GM12878 (cell line): Measurements from ENCODE around the gene SLC12A9. TPM values are rescaled to one million over a fixed set of nuclear protein-coding genes. Genes with fewer than 3 reads are reported as not detected.

Experiments
- ATAC-seq: fragments of 200-7000 bp; cut with Tn5 transposase; 3 replicates; pipeline ENCODE4 v1.9.1; 2020; ENCODE audit warnings: mild to moderate bottlenecking, moderate library complexity
- BruUV-seq: library from RNA; stranded (reverse); fragments of 400-500 nt; replicated peaks from 2 replicates; lab custom pipeline; 2021; lab: Mats Ljungman, UMichigan
- CTCF ChIA-PET: fragments of 300-600 bp; sonication (Branson Sonifier 250); formaldehyde crosslinking; extraction: SDS; loops from one replicate; lab custom pipeline; 2021; ENCODE audit warnings: inconsistent platforms; lab: Yijun Ruan, JAX
- POLR2A ChIA-PET: fragments of 350-600 bp; formaldehyde crosslinking; extraction: SDS; loops from one replicate; lab custom pipeline; 2021; ENCODE audit warnings: inconsistent platforms; lab: Charles Lee
- RAD21 ChIA-PET: fragments of 300-600 bp; sonication (Branson Sonifier 250); formaldehyde crosslinking; loops from one replicate; lab custom pipeline; 2023; ENCODE audit warnings: antibody characterized with exemption; ENCODE audit not compliant: unreplicated experiment; lab: Charles Lee
- SMC1A ChIA-PET: fragments of 300-600 bp; sonication (Branson Sonifier 250); formaldehyde crosslinking; loops from one replicate; lab custom pipeline; 2023; ENCODE audit not compliant: unreplicated experiment, uncharacterized antibody; lab: Charles Lee
- DNase-seq: peaks from one replicate; pipeline ENCODE4 v3.0.0-alpha.2; 2011; ENCODE audit warnings: low read depth, low spot score
- FAIRE-seq: peaks from 3 replicates; lab custom pipeline; 2011; peaks lifted over from hg19 to GRCh38; lab: Jason Lieb, UNC
- H2AFZ ChIP-seq: 2 replicates; pipeline ENCODE4 v1.6.0; 2011; ENCODE audit warnings: low read depth, low read length, control low read depth; ENCODE audit not compliant: control insufficient read depth
- H3K27ac ChIP-seq: 2 replicates; pipeline ENCODE4 v1.5.1; 2011; ENCODE audit warnings: control low read depth; ENCODE audit not compliant: control insufficient read depth, insufficient read depth
- H3K27me3 ChIP-seq, 2 experiments: replicated peaks in 1 of 2; 2 replicates each; pipeline versions ENCODE4 v1.6.0 to v1.6.1; 2011; ENCODE audit warnings: low read length in 1 of 2; ENCODE audit not compliant: control insufficient read depth in 2 of 2, insufficient read depth in 2 of 2
- H3K36me3 ChIP-seq, 2 experiments: 2 replicates each; pipeline ENCODE4 v1.5.1; 2011; ENCODE audit warnings: low read length in 1 of 2; ENCODE audit not compliant: control insufficient read depth in 2 of 2, insufficient read depth in 2 of 2
- H3K4me1 ChIP-seq: 2 replicates; pipeline ENCODE4 v1.6.1; 2011; ENCODE audit warnings: mild to moderate bottlenecking, low read length, moderate library complexity, mixed read lengths; ENCODE audit not compliant: control insufficient read depth, insufficient read depth
- H3K4me2 ChIP-seq: 2 replicates; pipeline ENCODE4 v1.6.0; 2011; ENCODE audit warnings: control low read depth; ENCODE audit not compliant: control insufficient read depth, insufficient read depth
- H3K4me3 ChIP-seq: fragments of 200-600 bp; sonication (generic); 2 replicates; pipeline ENCODE4 v1.5.1; 2016
- H3K79me2 ChIP-seq: 2 replicates; pipeline ENCODE4 v1.6.0; 2011; ENCODE audit warnings: low read length; ENCODE audit not compliant: control insufficient read depth, insufficient read depth
- H3K9ac ChIP-seq: 2 replicates; pipeline ENCODE4 v1.8.0; 2011; ENCODE audit warnings: low read length, control low read depth, mixed read lengths; ENCODE audit not compliant: control insufficient read depth, insufficient read depth
- H3K9me3 ChIP-seq: replicated peaks from 3 replicates; pipeline ENCODE4 v1.5.1; 2011; ENCODE audit warnings: mild to moderate bottlenecking, low read length; ENCODE audit not compliant: control insufficient read depth, insufficient read depth
- H4K20me1 ChIP-seq: 2 replicates; pipeline ENCODE4 v1.6.0; 2011; ENCODE audit not compliant: control insufficient read depth, insufficient read depth
- BRCA1 ChIP-seq: IDR thresholded peaks from 2 replicates; pipeline ENCODE4 v1.6.1; 2011; ENCODE audit warnings: low read depth, low read length, improper control_type of control experiment
- CBX5 ChIP-seq: sonication (generic); IDR thresholded peaks from 2 replicates; pipeline ENCODE4 v1.6.1; 2016; ENCODE audit warnings: low read depth, moderate library complexity, mild to moderate bottlenecking, inconsistent platforms
- CEBPZ ChIP-seq: fragments of 150-350 bp; IDR thresholded peaks from 2 replicates; pipeline ENCODE4 v1.6.1; 2016; ENCODE audit warnings: low read depth, low read length
- CHD2 ChIP-seq: IDR thresholded peaks from 2 replicates; pipeline ENCODE4 v1.6.1; 2011; ENCODE audit warnings: low read depth, low read length, improper control_type of control experiment, borderline replicate concordance
- CTCF ChIP-seq, 3 experiments: IDR thresholded peaks in 2 of 3; conservative IDR thresholded peaks in 1 of 3; 2 replicates each; pipeline ENCODE4 v1.5.1; 2011; ENCODE audit warnings: low read depth in 3 of 3, low read length in 3 of 3, mild to moderate bottlenecking in 3 of 3, control low read depth in 2 of 3, moderate library complexity in 2 of 3, inconsistent platforms in 1 of 3, mixed read lengths in 1 of 3; ENCODE audit not compliant: control insufficient read depth in 2 of 3, insufficient read depth in 1 of 3; ENCODE audit errors: extremely low read depth in 1 of 3
- ESRRA ChIP-seq: IDR thresholded peaks from 2 replicates; pipeline ENCODE4 v1.6.1; 2012; ENCODE audit warnings: mild to moderate bottlenecking, low read length, improper control_type of control experiment
- JUNB ChIP-seq: IDR thresholded peaks from 2 replicates; pipeline ENCODE4 v1.6.1; 2016; ENCODE audit warnings: antibody characterized with exemption, mild to moderate bottlenecking
- KLF5 ChIP-seq: fragments of 450-650 bp; IDR thresholded peaks from 2 replicates; pipeline ENCODE4 v1.6.1; 2014; ENCODE audit warnings: mild to moderate bottlenecking; ENCODE audit not compliant: partially characterized antibody
- MTA2 ChIP-seq: fragments of 450-650 bp; IDR thresholded peaks from 2 replicates; pipeline ENCODE4 v1.6.1; 2016; ENCODE audit warnings: low read depth, mild to moderate bottlenecking, moderate library complexity
- NR2F1 ChIP-seq: fragments of 450-650 bp; conservative IDR thresholded peaks from 2 replicates; pipeline ENCODE4 v1.6.1; 2017; ENCODE audit warnings: mild to moderate bottlenecking
- PAX8 ChIP-seq: fragments of 450-650 bp; IDR thresholded peaks from 2 replicates; pipeline ENCODE4 v1.6.1; 2017; ENCODE audit warnings: mild to moderate bottlenecking, moderate library complexity
- PML ChIP-seq: IDR thresholded peaks from 2 replicates; pipeline ENCODE4 v1.6.1; 2012; ENCODE audit warnings: low read length, inconsistent platforms
- POLR2A ChIP-seq: IDR thresholded peaks from 2 replicates; pipeline ENCODE4 v1.6.1; 2011; ENCODE audit warnings: low read depth, mild to moderate bottlenecking, low read length
- RAD51 ChIP-seq: fragments of 450-650 bp; IDR thresholded peaks from 2 replicates; pipeline ENCODE4 v1.6.1; 2016; ENCODE audit warnings: moderate library complexity, mild to moderate bottlenecking, inconsistent platforms
- SPI1 ChIP-seq: IDR thresholded peaks from 2 replicates; pipeline ENCODE4 v1.6.1; 2011; ENCODE audit warnings: low read depth, mild to moderate bottlenecking, low read length, moderate library complexity, borderline replicate concordance; ENCODE audit not compliant: insufficient read depth
- STAT3 ChIP-seq: IDR thresholded peaks from 2 replicates; pipeline ENCODE4 v1.6.1; 2011; ENCODE audit warnings: low read depth, low read length, improper control_type of control experiment
- ZSCAN29 ChIP-seq: fragments of 450-650 bp; IDR thresholded peaks from 2 replicates; pipeline ENCODE4 v1.6.1; 2017; ENCODE audit warnings: mild to moderate bottlenecking, moderate library complexity
- ZZZ3 ChIP-seq: IDR thresholded peaks from 2 replicates; pipeline ENCODE4 v1.6.1; 2011; ENCODE audit warnings: low read depth; ENCODE audit not compliant: control insufficient read depth, insufficient read length
- WGBS: methylation state at CpG from one replicate; pipeline ENCODE4 v1.1.6; 2016; ENCODE audit warnings: low lambda C conversion rate; ENCODE audit not compliant: insufficient replicate concordance, insufficient coverage; ENCODE audit errors: missing lambda C conversion rate; 5-methylcytosine and 5-hydroxymethylcytosine counted together
- in situ Hi-C: fragments of 300-500 bp; cut with MboI; formaldehyde crosslinking; loops from 9 replicates; pipeline ENCODE4 v1.14.3; 2018; ENCODE audit warnings: mixed read lengths
- intact Hi-C: fragments of 100-400 bp; cut with micrococcal nuclease; formaldehyde crosslinking; loops from one replicate; pipeline ENCODE4 v1.14.2; 2022; ENCODE audit not compliant: unreplicated experiment
- polyA plus RNA-seq, 11 experiments: library from polyadenylated mRNA; depleted of rRNA in 4 of 11; unstranded in 6 of 11; stranded (reverse) in 5 of 11; fragments of >200 nt; fragmentation: Nextera tagmentation in 4 of 11; fragmentation: Illumina TruSeq in 1 of 11; extraction: Ambion mirVana in 4 of 11; extraction: Trizol in 1 of 11; gene quantifications; 1 replicate in 1 of 11; 2 replicates in 10 of 11; pipeline versions ENCODE4 v1.2.1 to v1.2.3, GENCODE V29; 2011 to 2016; ENCODE audit warnings: inconsistent platforms in 2 of 11, missing spikeins in 2 of 11, low read depth in 1 of 11
- total RNA-seq, 4 experiments: library from RNA; depleted of rRNA in 3 of 4; stranded (reverse); fragments of >200 nt in 3 of 4; fragmentation: Illumina TruSeq in 1 of 4; extraction: Trizol in 1 of 4; gene quantifications; 2 replicates each; pipeline versions ENCODE4 v1.2.1 to v1.2.3, GENCODE V29; 2013 to 2021

SLC12A9 gene
- total and polyA plus RNA-seq, 10 of the 15 experiments (the other 5 are each of a cell fraction or from before 2014, with no cell fraction given): 0.24 to 18.5 (median 9.4) TPM

GRCh38 chr7:100864263-100864845, 11.8 kb downstream of the SLC12A9 start:
- ChIA-PET POLR2A (interaction anchor here (0.6 kb wide), 2 partner anchors 198 to 291 kb away, joined by 3 read pairs; no protein-coding TSS in a partner anchor), SMC1A (no interaction called here), RAD21 (no interaction called here), CTCF (interaction anchor here (0.9 to 1.7 kb wide), 3 partner anchors 11 to 159 kb away, joined by 3 to 6 read pairs (median 3); partner anchors contain the start of genes POP7, SLC12A9 and SRRT)
- Histone ChIP-seq H3K27ac (no peak overlapping the region), H3K9me3 (no peaks in the 10 kb centered on the region), H3K36me3 (peaks cover 4 to 8% of the 10 kb centered on the region in 2 experiments; a peak in 3 of 4 replicates), H3K27me3 (no peaks in the 10 kb centered on the region), H3K4me1 (peaks cover 4% of the 10 kb centered on the region), H3K4me2 (no peak overlapping the region), H3K9ac (no peak overlapping the region), H3K4me3 (no peak overlapping the region), H3K79me2 (peaks cover 22% of the 10 kb centered on the region), H2AFZ (no peak overlapping the region), H4K20me1 (no peaks in the 10 kb centered on the region)
- intact Hi-C loops: no loop called here
- in situ Hi-C loops: no loop called here
- TF ChIP-seq CBX5 (no peak), STAT3 (no peak), MTA2 (no peak), ZZZ3 (no peak), CEBPZ (no peak), RAD51 (no peak), ZSCAN29 (no peak), CHD2 (no peak), CTCF (IDR thresholded peaks at IDR 0.05 in 2 of 3, conservative IDR thresholded peaks at IDR 0.05 in 1 of 3; ENCODE audit: control insufficient read depth in 2 of 3, extremely low read depth in 1 of 3, insufficient read depth in 1 of 3, low read depth in 3 of 3, low read length in 3 of 3) (no peak), POLR2A (no peak), JUNB (no peak), PAX8 (no peak), NR2F1 (no peak), SPI1 (no peak), BRCA1 (no peak), ESRRA (no peak), PML (no peak), KLF5 (no peak)
- no peak for DNase-seq
- 95% methylated on average over 12 of the region's 12 CpGs for WGBS
- no peak for FAIRE-seq
- no TSS peak for BruUV-seq
- ATAC-seq: no peak
